Astrocyte (in vitro differentiated cells and primary cell): ENCODE data around the gene TTF2.

Experiments used
- EZH2 ChIP-seq: IDR thresholded peaks from 2 replicates; pipeline ENCODE4 v1.6.1; 2012; ENCODE audit warnings: mild to moderate bottlenecking, low read length, inconsistent platforms; ENCODE audit not compliant: insufficient read depth
- TF ChIP-seq, protein P1 (sequence below): IDR thresholded peaks from 2 replicates; pipeline ENCODE4 v1.5.1; 2011; ENCODE audit warnings: low read depth, mild to moderate bottlenecking, inconsistent platforms, low read length, moderate library complexity; ENCODE audit not compliant: insufficient read depth

DNA sequence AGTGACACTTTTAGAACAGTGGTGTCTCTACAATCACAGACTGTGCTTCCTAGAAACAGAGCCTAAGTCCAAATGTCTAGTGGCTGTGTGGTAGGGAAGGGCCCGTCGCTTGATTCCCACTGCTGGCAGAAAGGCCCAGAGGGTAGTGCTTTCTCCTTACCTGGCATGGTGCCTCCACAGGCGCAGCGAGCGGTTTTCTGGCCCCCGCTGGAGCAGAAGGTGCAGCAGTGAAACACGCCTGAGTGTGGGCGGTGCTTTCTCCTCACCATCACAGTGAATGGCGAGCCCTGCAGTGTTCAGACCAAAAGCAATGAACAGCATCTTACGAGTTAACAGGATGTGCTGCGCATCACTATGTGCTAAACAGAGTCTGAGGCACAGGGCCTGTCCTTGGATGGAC lies 53.1 kb downstream of the TTF2 start:
- TF ChIP-seq, protein P1, sequence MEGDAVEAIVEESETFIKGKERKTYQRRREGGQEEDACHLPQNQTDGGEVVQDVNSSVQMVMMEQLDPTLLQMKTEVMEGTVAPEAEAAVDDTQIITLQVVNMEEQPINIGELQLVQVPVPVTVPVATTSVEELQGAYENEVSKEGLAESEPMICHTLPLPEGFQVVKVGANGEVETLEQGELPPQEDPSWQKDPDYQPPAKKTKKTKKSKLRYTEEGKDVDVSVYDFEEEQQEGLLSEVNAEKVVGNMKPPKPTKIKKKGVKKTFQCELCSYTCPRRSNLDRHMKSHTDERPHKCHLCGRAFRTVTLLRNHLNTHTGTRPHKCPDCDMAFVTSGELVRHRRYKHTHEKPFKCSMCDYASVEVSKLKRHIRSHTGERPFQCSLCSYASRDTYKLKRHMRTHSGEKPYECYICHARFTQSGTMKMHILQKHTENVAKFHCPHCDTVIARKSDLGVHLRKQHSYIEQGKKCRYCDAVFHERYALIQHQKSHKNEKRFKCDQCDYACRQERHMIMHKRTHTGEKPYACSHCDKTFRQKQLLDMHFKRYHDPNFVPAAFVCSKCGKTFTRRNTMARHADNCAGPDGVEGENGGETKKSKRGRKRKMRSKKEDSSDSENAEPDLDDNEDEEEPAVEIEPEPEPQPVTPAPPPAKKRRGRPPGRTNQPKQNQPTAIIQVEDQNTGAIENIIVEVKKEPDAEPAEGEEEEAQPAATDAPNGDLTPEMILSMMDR, result no peak
- no peak for TF ChIP-seq EZH2
